PC-9 (cell line): ENCODE data around the gene HSFX2. TPM values are rescaled to one million over a fixed set of nuclear protein-coding genes. Genes with fewer than 3 reads are reported as not detected.
"Not testable (repeated sequence)": the region's sequence is repeated elsewhere in the genome, so short reads cannot be mapped to it uniquely, and the experiment has no call there.

Experiments
- BruUV-seq: library from RNA; stranded (reverse); fragments of 400-500 nt; replicated peaks from 2 replicates; lab custom pipeline; 2021; lab: Mats Ljungman, UMichigan
- CTCF ChIA-PET: fragments of 300-600 bp; sonication (Branson Sonifier 250); formaldehyde crosslinking; loops from one replicate; lab custom pipeline; 2022; ENCODE audit warnings: antibody characterized with exemption; lab: Charles Lee
- POLR2A ChIA-PET: fragments of 300-600 bp; sonication (Branson Sonifier 250); formaldehyde crosslinking; loops from one replicate; lab custom pipeline; 2022; ENCODE audit warnings: antibody characterized with exemption; ENCODE audit not compliant: unreplicated experiment; lab: Charles Lee
- DNase-seq, 2 experiments: peaks; one replicate each; pipeline versions ENCODE4 v3.0.0 to v3.0.0-alpha.2; 2015 to 2022; ENCODE audit warnings: mixed read lengths in 1 of 2
- H2AFZ ChIP-seq: fragments of 200-600 bp; sonication (generic); 2 replicates; pipeline ENCODE4 v1.8.1; 2017; ENCODE audit warnings: antibody characterized with exemption
- H3F3A ChIP-seq: fragments of 200-600 bp; sonication (generic); 2 replicates; pipeline ENCODE4 v1.8.1; 2017; ENCODE audit warnings: antibody characterized with exemption, mild to moderate bottlenecking, low read depth; ENCODE audit not compliant: insufficient read depth
- H3K27ac ChIP-seq: fragments of 200-600 bp; sonication (generic); 2 replicates; pipeline ENCODE4 v1.6.1; 2016; ENCODE audit warnings: mixed run types
- H3K27me3 ChIP-seq: fragments of 200-600 bp; sonication (generic); 2 replicates; pipeline ENCODE4 v1.6.1; 2016; ENCODE audit warnings: low read depth, mixed run types; ENCODE audit not compliant: insufficient read depth
- H3K36me3 ChIP-seq: fragments of 200-600 bp; sonication (generic); 2 replicates; pipeline ENCODE4 v1.6.1; 2016; ENCODE audit warnings: low read depth, mixed run types
- H3K4me1 ChIP-seq: fragments of 200-600 bp; sonication (generic); replicated peaks from 2 replicates; pipeline ENCODE4 v1.6.1; 2016; ENCODE audit warnings: mixed run types; ENCODE audit not compliant: insufficient read depth
- H3K4me2 ChIP-seq: fragments of 200-600 bp; sonication (generic); 2 replicates; pipeline ENCODE4 v1.6.1; 2017; ENCODE audit warnings: mixed run types
- H3K4me3 ChIP-seq: fragments of 200-600 bp; sonication (generic); 2 replicates; pipeline ENCODE4 v1.6.1; 2016; ENCODE audit warnings: mixed run types
- H3K79me2 ChIP-seq: fragments of 200-600 bp; sonication (generic); 2 replicates; pipeline ENCODE4 v1.6.1; 2017; ENCODE audit warnings: low read depth, mixed run types
- H3K9me2 ChIP-seq: fragments of 200-600 bp; sonication (generic); 2 replicates; pipeline ENCODE4 v1.8.1; 2017; ENCODE audit warnings: mild to moderate bottlenecking; ENCODE audit not compliant: insufficient read depth
- H3K9me3 ChIP-seq: fragments of 200-600 bp; sonication (generic); 2 replicates; pipeline ENCODE4 v1.8.1; 2016; ENCODE audit warnings: low read depth; ENCODE audit not compliant: insufficient read depth
- H4K20me1 ChIP-seq: fragments of 200-600 bp; sonication (generic); 2 replicates; pipeline ENCODE4 v1.8.1; 2017; ENCODE audit not compliant: insufficient read depth
- CTCF ChIP-seq: fragments of 200-600 bp; sonication (generic); conservative IDR thresholded peaks from 2 replicates; pipeline ENCODE4 v1.6.1; 2017; ENCODE audit warnings: mixed run types, antibody characterized with exemption, mild to moderate bottlenecking, moderate library complexity
- EZH2 ChIP-seq: fragments of 200-600 bp; sonication (generic); IDR thresholded peaks from 2 replicates; pipeline ENCODE4 v1.8.0; 2017; ENCODE audit warnings: antibody characterized with exemption, low read depth
- intact Hi-C: fragments of 100-400 bp; cut with micrococcal nuclease; formaldehyde crosslinking; loops from one replicate; pipeline ENCODE4 v1.10.0; 2022; ENCODE audit not compliant: unreplicated experiment
- total RNA-seq: library from RNA; stranded (reverse); gene quantifications from 2 replicates; pipeline ENCODE4 v1.2.3, GENCODE V29; 2021

The HSFX2 gene
- total RNA-seq, 1 experiment from 2014 or later, result 0.28 TPM

- no peak overlapping the region for H2AFZ ChIP-seq
- H4K20me1 ChIP-seq, result no peaks in the 10 kb centered on the region
- no peaks in the 10 kb centered on the region for H3K9me2 ChIP-seq
- no peak for DNase-seq
- TF ChIP-seq EZH2 (no peak), CTCF (no peak)
- intact Hi-C loops, result no loop called here
- H3K4me1 ChIP-seq, result peaks cover 16% of the 10 kb centered on the region
- peaks cover 15% of the 10 kb centered on the region for H3F3A ChIP-seq
- BruUV-seq, result no TSS peak
- H3K4me3 ChIP-seq, result no peak overlapping the region
- no peaks in the 10 kb centered on the region for H3K79me2 ChIP-seq
- H3K36me3 ChIP-seq, result no peaks in the 10 kb centered on the region
- no peak overlapping the region for H3K27ac ChIP-seq
- ChIA-PET CTCF (no interaction called here), POLR2A (no interaction called here)
- H3K4me2 ChIP-seq, result no peak overlapping the region
- H3K9me3 ChIP-seq, result no peaks in the 10 kb centered on the region
- no peaks in the 10 kb centered on the region for H3K27me3 ChIP-seq
These were observed 27.3 kb downstream of the HSFX2 start for GRCh38 chrX:149567621-149568417.

GRCh38 chrX:149563359-149563758 is 31.8 kb downstream of the HSFX2 start:
- no peak overlapping the region for H2AFZ ChIP-seq
- H3K4me2 ChIP-seq, result no peak overlapping the region
- H3K36me3 ChIP-seq, result no peaks in the 10 kb centered on the region
- H4K20me1 ChIP-seq, result no peaks in the 10 kb centered on the region
- CTCF ChIA-PET, result no interaction called here
- H3K27me3 ChIP-seq, result no peaks in the 10 kb centered on the region
- POLR2A ChIA-PET, result no interaction called here
- no peaks in the 10 kb centered on the region for H3K4me1 ChIP-seq
- no peak overlapping the region for H3K4me3 ChIP-seq
- TF ChIP-seq CTCF, result no peak
- no peak for TF ChIP-seq EZH2
- no peaks in the 10 kb centered on the region for H3K9me3 ChIP-seq
- no TSS peak for BruUV-seq
- no peak for DNase-seq
- H3K27ac ChIP-seq, result no peak overlapping the region
- H3K79me2 ChIP-seq, result no peaks in the 10 kb centered on the region
- no peaks in the 10 kb centered on the region for H3F3A ChIP-seq
- intact Hi-C loops, result no loop called here
- H3K9me2 ChIP-seq, result no peaks in the 10 kb centered on the region

DNA sequence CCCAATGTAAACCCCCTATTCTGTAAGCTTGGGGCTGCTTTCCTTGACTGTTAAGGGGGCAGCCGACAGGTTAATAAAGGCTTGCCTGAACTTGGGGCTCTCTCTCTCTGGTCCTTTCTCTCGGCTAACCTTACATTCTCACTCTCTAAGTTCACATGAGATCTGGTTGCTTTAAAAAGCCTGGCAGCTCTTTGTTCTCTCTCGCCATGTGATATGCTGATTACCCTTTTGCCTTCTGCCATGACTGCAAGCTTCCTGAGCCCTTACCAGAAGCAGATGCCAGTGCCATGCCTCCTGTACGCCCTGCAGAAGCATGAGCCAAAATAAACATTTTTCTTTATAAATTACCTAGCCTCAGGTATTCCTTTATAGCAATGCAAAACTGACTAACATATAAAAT is 39.9 kb downstream of the HSFX2 start:
- H3K27ac ChIP-seq, DNase-seq, H3K36me3 ChIP-seq, H3K27me3 ChIP-seq, CTCF ChIA-PET, H3K4me2 ChIP-seq, H3K4me3 ChIP-seq, BruUV-seq, intact Hi-C loops, H3F3A ChIP-seq, H4K20me1 ChIP-seq, H3K9me2 ChIP-seq, H3K79me2 ChIP-seq, POLR2A ChIA-PET, H2AFZ ChIP-seq, H3K4me1 ChIP-seq, H3K9me3 ChIP-seq: not testable (repeated sequence)

- H3K27ac ChIP-seq, H3K9me3 ChIP-seq, H3K36me3 ChIP-seq, H3K4me1 ChIP-seq, H2AFZ ChIP-seq, DNase-seq, H4K20me1 ChIP-seq, H3K79me2 ChIP-seq, POLR2A ChIA-PET, H3F3A ChIP-seq, BruUV-seq, H3K4me3 ChIP-seq, H3K4me2 ChIP-seq, H3K9me2 ChIP-seq, CTCF ChIA-PET, intact Hi-C loops, H3K27me3 ChIP-seq: not testable (repeated sequence)
These were observed 43.2 kb downstream of the HSFX2 start for GRCh38 chrX:149551939-149552248.

DNA sequence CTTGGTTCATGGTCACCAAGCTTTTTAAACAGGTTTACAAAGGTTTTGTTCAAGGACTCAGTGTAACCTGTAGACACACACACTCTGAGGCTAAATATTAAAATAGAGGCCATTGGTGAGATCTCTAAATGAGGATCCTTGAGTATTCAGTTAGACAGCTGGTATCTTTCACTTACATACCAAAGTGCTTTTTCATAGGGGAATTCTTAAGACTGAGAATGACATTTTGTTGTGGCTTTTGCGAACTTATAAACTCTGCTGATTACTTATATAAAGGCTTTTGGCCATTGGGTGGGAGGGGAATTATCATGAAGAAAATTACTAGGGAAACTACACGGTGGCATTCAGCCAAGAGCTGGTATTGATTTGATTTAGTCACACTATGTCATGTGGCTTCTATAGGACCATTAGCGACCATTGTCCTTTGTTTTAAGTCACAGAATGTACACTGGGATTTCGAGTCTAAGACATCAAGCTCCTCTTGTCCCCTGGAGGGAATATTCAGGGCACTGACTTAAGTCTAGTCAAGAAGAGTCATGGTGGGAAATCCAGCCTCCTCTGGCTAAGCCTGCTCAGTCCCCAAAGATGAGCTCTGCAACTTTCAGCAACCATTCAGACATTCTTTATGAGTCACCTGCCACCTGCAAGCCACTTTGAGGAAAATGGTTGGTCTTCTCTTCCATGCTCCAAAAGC is 43.7 kb downstream of the HSFX2 start:
- H3K79me2 ChIP-seq, H3F3A ChIP-seq, H3K4me1 ChIP-seq, H2AFZ ChIP-seq, H3K36me3 ChIP-seq, H3K9me3 ChIP-seq, BruUV-seq, H4K20me1 ChIP-seq, POLR2A ChIA-PET, H3K4me2 ChIP-seq, H3K27ac ChIP-seq, H3K4me3 ChIP-seq, intact Hi-C loops, CTCF ChIA-PET, DNase-seq, H3K9me2 ChIP-seq, H3K27me3 ChIP-seq: not testable (repeated sequence)

GRCh38 chrX:149550454-149550853 is 44.7 kb downstream of the HSFX2 start:
- H3K27ac ChIP-seq, H4K20me1 ChIP-seq, intact Hi-C loops, DNase-seq, POLR2A ChIA-PET, CTCF ChIA-PET, H3F3A ChIP-seq, H3K79me2 ChIP-seq, H3K9me2 ChIP-seq, H3K27me3 ChIP-seq, H3K4me2 ChIP-seq, H2AFZ ChIP-seq, BruUV-seq, H3K36me3 ChIP-seq, H3K9me3 ChIP-seq, H3K4me1 ChIP-seq, H3K4me3 ChIP-seq: not testable (repeated sequence)
